Measurements from ENCODE around the gene ZFPM1.

ZFPM1 gene

DNA sequence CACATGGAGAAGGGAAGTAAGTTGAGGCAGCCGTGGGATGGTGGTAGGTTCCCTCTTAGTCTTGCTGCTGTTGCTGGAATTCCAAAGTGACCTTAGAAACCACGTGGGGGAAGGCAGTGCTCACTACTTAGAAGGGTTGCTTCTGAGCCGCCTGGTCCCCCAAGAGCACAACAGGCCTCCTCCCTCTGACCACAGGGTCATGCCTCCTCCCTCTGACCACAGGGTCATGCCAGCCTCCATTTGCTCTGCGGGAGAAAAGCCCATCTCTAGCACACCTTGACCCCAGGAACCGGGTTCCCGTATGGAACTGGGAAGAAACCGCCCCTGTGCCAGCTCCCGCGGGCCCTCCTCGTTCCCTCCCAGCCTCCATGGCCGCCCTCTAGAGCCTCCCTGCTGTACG is 13.4 kb upstream of the ZFPM1 start:
- no peak for TF ChIP-seq ARNTL (CRISPR knock-in tag; IDR thresholded peaks at IDR 0.05; ENCODE audit: borderline replicate concordance, low read depth)
- TF ChIP-seq ZFP30 (CRISPR knock-in tag; IDR thresholded peaks at IDR 0.05) = no peak
- no peak for TF ChIP-seq ZNF70 (CRISPR knock-in tag; IDR thresholded peaks at IDR 0.05)
- no peak for TF ChIP-seq TCF4 (CRISPR knock-in tag; IDR thresholded peaks at IDR 0.05; ENCODE audit: borderline replicate concordance)
- no peak for TF ChIP-seq RARB (CRISPR knock-in tag; IDR thresholded peaks at IDR 0.05)
- TF ChIP-seq ZNF565 (CRISPR knock-in tag; conservative IDR thresholded peaks at IDR 0.05; ENCODE audit: low read depth) = no peak
- TF ChIP-seq ZFP3 (CRISPR knock-in tag; IDR thresholded peaks at IDR 0.05) = no peak
- no peak for ATAC-seq

DNA sequence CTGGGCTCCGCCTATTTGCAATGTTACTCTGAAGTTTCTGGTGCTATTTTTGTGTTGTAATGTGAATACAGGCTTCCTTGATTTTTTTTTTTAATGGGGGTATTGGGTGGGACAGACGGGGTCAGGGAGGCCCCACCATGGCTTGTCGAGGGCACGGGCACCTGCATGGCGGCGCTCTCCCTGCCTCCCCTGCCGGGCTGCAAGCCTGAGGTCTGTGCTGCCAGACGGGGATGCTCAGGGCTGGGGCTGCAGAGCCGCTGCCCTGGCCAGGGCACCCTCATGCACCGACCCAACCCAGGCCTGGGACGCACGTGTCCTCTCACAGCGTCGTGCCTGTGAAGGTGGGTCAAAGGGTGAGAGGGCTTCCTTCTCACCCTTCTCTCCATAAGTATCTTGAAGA is 13.0 kb upstream of the ZFPM1 start:
- no peak for ATAC-seq
- TF ChIP-seq PPARA (CRISPR knock-in tag; IDR thresholded peaks at IDR 0.05; ENCODE audit: borderline replicate concordance) = no peak
- no peak for TF ChIP-seq ARNTL (CRISPR knock-in tag; IDR thresholded peaks at IDR 0.05; ENCODE audit: borderline replicate concordance, low read depth)
- TF ChIP-seq, protein P1, sequence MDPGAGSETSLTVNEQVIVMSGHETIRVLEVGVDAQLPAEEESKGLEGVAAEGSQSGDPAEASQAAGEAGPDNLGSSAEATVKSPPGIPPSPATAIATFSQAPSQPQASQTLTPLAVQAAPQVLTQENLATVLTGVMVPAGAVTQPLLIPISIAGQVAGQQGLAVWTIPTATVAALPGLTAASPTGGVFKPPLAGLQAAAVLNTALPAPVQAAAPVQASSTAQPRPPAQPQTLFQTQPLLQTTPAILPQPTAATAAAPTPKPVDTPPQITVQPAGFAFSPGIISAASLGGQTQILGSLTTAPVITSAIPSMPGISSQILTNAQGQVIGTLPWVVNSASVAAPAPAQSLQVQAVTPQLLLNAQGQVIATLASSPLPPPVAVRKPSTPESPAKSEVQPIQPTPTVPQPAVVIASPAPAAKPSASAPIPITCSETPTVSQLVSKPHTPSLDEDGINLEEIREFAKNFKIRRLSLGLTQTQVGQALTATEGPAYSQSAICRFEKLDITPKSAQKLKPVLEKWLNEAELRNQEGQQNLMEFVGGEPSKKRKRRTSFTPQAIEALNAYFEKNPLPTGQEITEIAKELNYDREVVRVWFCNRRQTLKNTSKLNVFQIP (CRISPR knock-in tag; IDR thresholded peaks at IDR 0.05; ENCODE audit: borderline replicate concordance, low read depth) = no peak
- TF ChIP-seq, protein P2, sequence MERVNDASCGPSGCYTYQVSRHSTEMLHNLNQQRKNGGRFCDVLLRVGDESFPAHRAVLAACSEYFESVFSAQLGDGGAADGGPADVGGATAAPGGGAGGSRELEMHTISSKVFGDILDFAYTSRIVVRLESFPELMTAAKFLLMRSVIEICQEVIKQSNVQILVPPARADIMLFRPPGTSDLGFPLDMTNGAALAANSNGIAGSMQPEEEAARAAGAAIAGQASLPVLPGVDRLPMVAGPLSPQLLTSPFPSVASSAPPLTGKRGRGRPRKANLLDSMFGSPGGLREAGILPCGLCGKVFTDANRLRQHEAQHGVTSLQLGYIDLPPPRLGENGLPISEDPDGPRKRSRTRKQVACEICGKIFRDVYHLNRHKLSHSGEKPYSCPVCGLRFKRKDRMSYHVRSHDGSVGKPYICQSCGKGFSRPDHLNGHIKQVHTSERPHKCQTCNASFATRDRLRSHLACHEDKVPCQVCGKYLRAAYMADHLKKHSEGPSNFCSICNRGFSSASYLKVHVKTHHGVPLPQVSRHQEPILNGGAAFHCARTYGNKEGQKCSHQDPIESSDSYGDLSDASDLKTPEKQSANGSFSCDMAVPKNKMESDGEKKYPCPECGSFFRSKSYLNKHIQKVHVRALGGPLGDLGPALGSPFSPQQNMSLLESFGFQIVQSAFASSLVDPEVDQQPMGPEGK (CRISPR knock-in tag; IDR thresholded peaks at IDR 0.05; ENCODE audit: borderline replicate concordance) = no peak
- no peak for TF ChIP-seq GLIS3 (CRISPR knock-in tag; IDR thresholded peaks at IDR 0.05)
- no peak for TF ChIP-seq ZFP30 (CRISPR knock-in tag; IDR thresholded peaks at IDR 0.05)
- TF ChIP-seq, protein P3, sequence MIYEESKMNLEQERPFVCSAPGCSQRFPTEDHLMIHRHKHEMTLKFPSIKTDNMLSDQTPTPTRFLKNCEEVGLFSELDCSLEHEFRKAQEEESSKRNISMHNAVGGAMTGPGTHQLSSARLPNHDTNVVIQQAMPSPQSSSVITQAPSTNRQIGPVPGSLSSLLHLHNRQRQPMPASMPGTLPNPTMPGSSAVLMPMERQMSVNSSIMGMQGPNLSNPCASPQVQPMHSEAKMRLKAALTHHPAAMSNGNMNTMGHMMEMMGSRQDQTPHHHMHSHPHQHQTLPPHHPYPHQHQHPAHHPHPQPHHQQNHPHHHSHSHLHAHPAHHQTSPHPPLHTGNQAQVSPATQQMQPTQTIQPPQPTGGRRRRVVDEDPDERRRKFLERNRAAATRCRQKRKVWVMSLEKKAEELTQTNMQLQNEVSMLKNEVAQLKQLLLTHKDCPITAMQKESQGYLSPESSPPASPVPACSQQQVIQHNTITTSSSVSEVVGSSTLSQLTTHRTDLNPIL (CRISPR knock-in tag; IDR thresholded peaks at IDR 0.05; ENCODE audit: low read depth) = no peak
- TF ChIP-seq ZFP3 (CRISPR knock-in tag; IDR thresholded peaks at IDR 0.05) = no peak
- TF ChIP-seq TCF4 (CRISPR knock-in tag; IDR thresholded peaks at IDR 0.05; ENCODE audit: borderline replicate concordance) = no peak
- no peak for TF ChIP-seq ISL1 (CRISPR knock-in tag; IDR thresholded peaks at IDR 0.05)
- no peak for TF ChIP-seq ESRRG (CRISPR knock-in tag; IDR thresholded peaks at IDR 0.05)
- no peak for TF ChIP-seq RARB (CRISPR knock-in tag; IDR thresholded peaks at IDR 0.05)
- TF ChIP-seq ZC3H10 (CRISPR knock-in tag; IDR thresholded peaks at IDR 0.05) = no peak
- TF ChIP-seq CSDC2 (CRISPR knock-in tag; IDR thresholded peaks at IDR 0.05) = no peak
- TF ChIP-seq, protein P4, sequence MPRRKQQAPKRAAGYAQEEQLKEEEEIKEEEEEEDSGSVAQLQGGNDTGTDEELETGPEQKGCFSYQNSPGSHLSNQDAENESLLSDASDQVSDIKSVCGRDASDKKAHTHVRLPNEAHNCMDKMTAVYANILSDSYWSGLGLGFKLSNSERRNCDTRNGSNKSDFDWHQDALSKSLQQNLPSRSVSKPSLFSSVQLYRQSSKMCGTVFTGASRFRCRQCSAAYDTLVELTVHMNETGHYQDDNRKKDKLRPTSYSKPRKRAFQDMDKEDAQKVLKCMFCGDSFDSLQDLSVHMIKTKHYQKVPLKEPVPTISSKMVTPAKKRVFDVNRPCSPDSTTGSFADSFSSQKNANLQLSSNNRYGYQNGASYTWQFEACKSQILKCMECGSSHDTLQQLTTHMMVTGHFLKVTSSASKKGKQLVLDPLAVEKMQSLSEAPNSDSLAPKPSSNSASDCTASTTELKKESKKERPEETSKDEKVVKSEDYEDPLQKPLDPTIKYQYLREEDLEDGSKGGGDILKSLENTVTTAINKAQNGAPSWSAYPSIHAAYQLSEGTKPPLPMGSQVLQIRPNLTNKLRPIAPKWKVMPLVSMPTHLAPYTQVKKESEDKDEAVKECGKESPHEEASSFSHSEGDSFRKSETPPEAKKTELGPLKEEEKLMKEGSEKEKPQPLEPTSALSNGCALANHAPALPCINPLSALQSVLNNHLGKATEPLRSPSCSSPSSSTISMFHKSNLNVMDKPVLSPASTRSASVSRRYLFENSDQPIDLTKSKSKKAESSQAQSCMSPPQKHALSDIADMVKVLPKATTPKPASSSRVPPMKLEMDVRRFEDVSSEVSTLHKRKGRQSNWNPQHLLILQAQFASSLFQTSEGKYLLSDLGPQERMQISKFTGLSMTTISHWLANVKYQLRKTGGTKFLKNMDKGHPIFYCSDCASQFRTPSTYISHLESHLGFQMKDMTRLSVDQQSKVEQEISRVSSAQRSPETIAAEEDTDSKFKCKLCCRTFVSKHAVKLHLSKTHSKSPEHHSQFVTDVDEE (CRISPR knock-in tag; IDR thresholded peaks at IDR 0.05) = no peak
- no peak for TF ChIP-seq ZNF70 (CRISPR knock-in tag; IDR thresholded peaks at IDR 0.05)
- TF ChIP-seq OSR1 (CRISPR knock-in tag; IDR thresholded peaks at IDR 0.05) = no peak

DNA sequence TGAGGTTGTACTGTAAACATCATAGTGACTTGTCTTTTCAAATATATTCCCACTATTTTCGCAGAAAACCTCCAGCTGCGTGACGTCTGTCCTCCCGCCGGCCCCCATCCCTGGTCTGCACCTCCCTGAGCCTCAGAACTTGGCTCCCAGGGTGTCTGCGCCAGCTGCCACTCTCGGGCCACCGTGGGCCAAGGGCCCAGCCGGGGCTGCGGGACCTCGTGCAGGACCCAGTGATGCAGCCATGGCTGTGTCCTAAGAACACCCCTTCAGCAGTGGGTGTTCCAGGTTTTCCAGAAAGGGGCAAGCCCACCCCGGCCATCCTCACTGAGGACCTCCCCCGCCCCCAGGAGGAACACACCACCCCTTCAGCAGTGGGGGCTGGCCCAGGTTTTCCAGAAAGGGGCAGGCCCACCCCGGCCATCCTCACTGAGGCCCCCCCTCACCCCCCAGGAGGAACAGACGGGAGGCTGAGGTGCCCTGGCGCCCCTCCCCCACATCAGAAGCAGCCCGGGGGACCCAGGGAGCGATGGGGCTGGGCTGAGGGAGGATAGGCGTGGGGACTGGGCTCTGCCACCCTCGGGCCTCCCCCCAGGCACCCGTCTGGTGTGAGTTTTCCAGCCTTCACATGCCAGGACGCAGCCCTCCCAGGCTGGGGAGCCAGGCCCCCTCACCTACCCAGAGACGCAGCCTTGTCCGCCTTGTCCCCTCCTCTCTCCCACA is 12.2 kb upstream of the ZFPM1 start:
- no peak for ATAC-seq
- TF ChIP-seq ZNF70 (CRISPR knock-in tag; IDR thresholded peaks at IDR 0.05) (no peak), SNAI2 (CRISPR knock-in tag; IDR thresholded peaks at IDR 0.05) (no peak), CSDC2 (CRISPR knock-in tag; IDR thresholded peaks at IDR 0.05) (no peak), OSR1 (CRISPR knock-in tag; IDR thresholded peaks at IDR 0.05) (no peak), ZNF565 (CRISPR knock-in tag; conservative IDR thresholded peaks at IDR 0.05; ENCODE audit: low read depth) (no peak), RARB (CRISPR knock-in tag; IDR thresholded peaks at IDR 0.05) (no peak), ISL1 (CRISPR knock-in tag; IDR thresholded peaks at IDR 0.05) (no peak), GLIS3 (CRISPR knock-in tag; IDR thresholded peaks at IDR 0.05) (no peak), ZFP3 (CRISPR knock-in tag; IDR thresholded peaks at IDR 0.05) (no peak), ZC3H10 (CRISPR knock-in tag; IDR thresholded peaks at IDR 0.05) (no peak), ARNTL (CRISPR knock-in tag; IDR thresholded peaks at IDR 0.05; ENCODE audit: borderline replicate concordance, low read depth) (no peak), PPARA (CRISPR knock-in tag; IDR thresholded peaks at IDR 0.05; ENCODE audit: borderline replicate concordance) (no peak), BACH2 (CRISPR knock-in tag; IDR thresholded peaks at IDR 0.05; ENCODE audit: borderline replicate concordance) (no peak)
- TF ChIP-seq, protein P2 (CRISPR knock-in tag; IDR thresholded peaks at IDR 0.05; ENCODE audit: borderline replicate concordance) = no peak
- TF ChIP-seq, protein P5, sequence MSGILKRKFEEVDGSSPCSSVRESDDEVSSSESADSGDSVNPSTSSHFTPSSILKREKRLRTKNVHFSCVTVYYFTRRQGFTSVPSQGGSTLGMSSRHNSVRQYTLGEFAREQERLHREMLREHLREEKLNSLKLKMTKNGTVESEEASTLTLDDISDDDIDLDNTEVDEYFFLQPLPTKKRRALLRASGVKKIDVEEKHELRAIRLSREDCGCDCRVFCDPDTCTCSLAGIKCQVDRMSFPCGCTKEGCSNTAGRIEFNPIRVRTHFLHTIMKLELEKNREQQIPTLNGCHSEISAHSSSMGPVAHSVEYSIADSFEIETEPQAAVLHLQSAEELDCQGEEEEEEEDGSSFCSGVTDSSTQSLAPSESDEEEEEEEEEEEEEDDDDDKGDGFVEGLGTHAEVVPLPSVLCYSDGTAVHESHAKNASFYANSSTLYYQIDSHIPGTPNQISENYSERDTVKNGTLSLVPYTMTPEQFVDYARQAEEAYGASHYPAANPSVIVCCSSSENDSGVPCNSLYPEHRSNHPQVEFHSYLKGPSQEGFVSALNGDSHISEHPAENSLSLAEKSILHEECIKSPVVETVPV (CRISPR knock-in tag; IDR thresholded peaks at IDR 0.05) = no peak
- TF ChIP-seq, protein P1 (CRISPR knock-in tag; IDR thresholded peaks at IDR 0.05; ENCODE audit: borderline replicate concordance, low read depth) = no peak
